GM12878 (cell line): ENCODE measurements around the gene POTEF. TPM values are rescaled to one million over a fixed set of nuclear protein-coding genes. Genes with fewer than 3 reads are reported as not detected.

Experiments
- CBFB ChIP-seq: IDR thresholded peaks from 2 replicates; pipeline ENCODE4 v1.6.1; 2016; ENCODE audit warnings: antibody characterized with exemption, low read depth
- EP300 ChIP-seq, 2 experiments: fragments of 150-350 bp in 1 of 2; IDR thresholded peaks; 2 replicates each; pipeline ENCODE4 v1.6.1; 2011 to 2012; ENCODE audit warnings: low read depth in 2 of 2, low read length in 2 of 2, borderline replicate concordance in 1 of 2, improper control_type of control experiment in 1 of 2, inconsistent platforms in 1 of 2; ENCODE audit not compliant: control insufficient read depth in 1 of 2
- IKZF2 ChIP-seq, 2 experiments: fragments of 450-650 bp; IDR thresholded peaks; 2 replicates each; pipeline ENCODE4 v1.6.1; 2017; ENCODE audit warnings: mild to moderate bottlenecking in 2 of 2, moderate library complexity in 2 of 2
- MEF2B ChIP-seq: fragments of 450-650 bp; IDR thresholded peaks from 2 replicates; pipeline ENCODE4 v1.6.1; 2018; ENCODE audit warnings: mild to moderate bottlenecking, moderate library complexity; ENCODE audit not compliant: partially characterized antibody, poor library complexity, severe bottlenecking
- MTA2 ChIP-seq: fragments of 450-650 bp; IDR thresholded peaks from 2 replicates; pipeline ENCODE4 v1.6.1; 2016; ENCODE audit warnings: low read depth, mild to moderate bottlenecking, moderate library complexity
- RELA ChIP-seq: fragments of 450-650 bp; IDR thresholded peaks from 2 replicates; pipeline ENCODE4 v1.8.0; 2014; ENCODE audit warnings: borderline replicate concordance; ENCODE audit not compliant: partially characterized antibody
- SMARCA5 ChIP-seq: fragments of 450-650 bp; IDR thresholded peaks from 2 replicates; pipeline ENCODE4 v1.6.1; 2017; ENCODE audit warnings: mild to moderate bottlenecking
- TBL1XR1 ChIP-seq: IDR thresholded peaks from 2 replicates; pipeline ENCODE4 v1.6.1; 2012; ENCODE audit warnings: low read depth, low read length, improper control_type of control experiment
- TCF3 ChIP-seq: IDR thresholded peaks from 2 replicates; pipeline ENCODE4 v1.6.1; 2012; ENCODE audit warnings: low read depth, mild to moderate bottlenecking, low read length, borderline replicate concordance; ENCODE audit not compliant: insufficient read depth
- polyA plus RNA-seq, 11 experiments: library from polyadenylated mRNA; depleted of rRNA in 4 of 11; unstranded in 6 of 11; stranded (reverse) in 5 of 11; fragments of >200 nt; fragmentation: Nextera tagmentation in 4 of 11; fragmentation: Illumina TruSeq in 1 of 11; extraction: Ambion mirVana in 4 of 11; extraction: Trizol in 1 of 11; gene quantifications; 1 replicate in 1 of 11; 2 replicates in 10 of 11; pipeline versions ENCODE4 v1.2.1 to v1.2.3, GENCODE V29; 2011 to 2016; ENCODE audit warnings: inconsistent platforms in 2 of 11, missing spikeins in 2 of 11, low read depth in 1 of 11
- total RNA-seq, 4 experiments: library from RNA; depleted of rRNA in 3 of 4; stranded (reverse); fragments of >200 nt in 3 of 4; fragmentation: Illumina TruSeq in 1 of 4; extraction: Trizol in 1 of 4; gene quantifications; 2 replicates each; pipeline versions ENCODE4 v1.2.1 to v1.2.3, GENCODE V29; 2013 to 2021
- TF ChIP-seq, protein P1 (sequence below), 3 experiments: IDR thresholded peaks in 2 of 3; conservative IDR thresholded peaks in 1 of 3; 2 replicates each; pipeline ENCODE4 v1.5.1; 2011; ENCODE audit warnings: low read depth in 3 of 3, low read length in 3 of 3, mild to moderate bottlenecking in 3 of 3, control low read depth in 2 of 3, moderate library complexity in 2 of 3, inconsistent platforms in 1 of 3, mixed read lengths in 1 of 3; ENCODE audit not compliant: control insufficient read depth in 2 of 3, insufficient read depth in 1 of 3; ENCODE audit errors: extremely low read depth in 1 of 3
- TF ChIP-seq, protein P2 (sequence below): fragments of 450-650 bp; IDR thresholded peaks from 2 replicates; pipeline ENCODE4 v1.6.1; 2017; ENCODE audit warnings: mild to moderate bottlenecking, moderate library complexity

The POTEF gene
- total and polyA plus RNA-seq, 10 of the 15 experiments (the other 5 are each of a cell fraction or from before 2014, with no cell fraction given), result 0.03 TPM; not detected in 9

DNA sequence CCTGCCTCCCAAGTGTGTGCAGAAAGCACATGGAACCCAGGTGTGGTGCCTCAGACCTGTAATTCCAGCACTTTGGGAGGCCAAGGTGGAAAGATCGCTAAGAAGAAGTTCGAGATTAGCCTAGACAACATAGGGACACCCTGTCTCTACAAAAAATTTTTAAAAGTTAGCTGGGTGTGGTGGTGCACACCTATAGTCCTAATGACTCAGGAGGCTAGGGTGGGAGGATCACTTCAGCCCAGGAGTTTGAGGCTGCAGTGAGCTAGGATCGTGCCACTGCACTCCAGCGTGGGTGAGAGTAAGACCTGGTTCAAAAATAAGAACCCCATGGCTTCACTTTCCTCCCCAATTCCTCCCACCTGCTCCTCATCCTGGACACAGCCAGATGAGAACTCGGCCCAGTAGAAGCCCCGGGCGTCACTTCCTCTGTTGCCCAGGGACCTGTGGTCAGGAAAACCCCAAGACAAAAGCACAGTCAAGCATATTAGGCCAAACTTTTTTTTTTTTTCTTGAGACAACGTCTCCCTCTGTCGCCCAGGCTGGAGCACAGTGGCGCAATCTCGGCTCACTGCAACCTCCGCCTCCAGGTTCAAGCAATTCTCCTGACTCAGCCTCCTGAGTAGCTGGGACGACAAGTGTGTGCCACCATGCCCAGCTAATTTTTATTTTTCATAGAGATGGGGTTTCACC, 28.9 kb upstream of the POTEF start (continued):
- TF ChIP-seq MTA2 (peak; percentile 13; the same call in 1 of the 2 replicates), IKZF2 (IDR thresholded peaks at IDR 0.05) (peak; percentile 39 to 78), RELA (peak; percentile 93), SMARCA5 (peak; percentile 48; the same call in 1 of the 2 replicates), TCF3 (0 out of 2 replicates have a peak, but pooled peaks have one; percentile 17), CBFB (peak; percentile 90; the same call in 1 of the 2 replicates), TBL1XR1 (0 out of 2 replicates have a peak, but pooled peaks have one; percentile 16), MEF2B (peak; percentile 88), EP300 (IDR thresholded peaks at IDR 0.05; ENCODE audit: borderline replicate concordance in 1 of 2, control insufficient read depth in 1 of 2, low read depth in 2 of 2, low read length in 2 of 2) (0 out of 4 replicates have a peak, but pooled peaks of 1 of the 2 experiments have one; percentile 17)
- TF ChIP-seq, protein P1, sequence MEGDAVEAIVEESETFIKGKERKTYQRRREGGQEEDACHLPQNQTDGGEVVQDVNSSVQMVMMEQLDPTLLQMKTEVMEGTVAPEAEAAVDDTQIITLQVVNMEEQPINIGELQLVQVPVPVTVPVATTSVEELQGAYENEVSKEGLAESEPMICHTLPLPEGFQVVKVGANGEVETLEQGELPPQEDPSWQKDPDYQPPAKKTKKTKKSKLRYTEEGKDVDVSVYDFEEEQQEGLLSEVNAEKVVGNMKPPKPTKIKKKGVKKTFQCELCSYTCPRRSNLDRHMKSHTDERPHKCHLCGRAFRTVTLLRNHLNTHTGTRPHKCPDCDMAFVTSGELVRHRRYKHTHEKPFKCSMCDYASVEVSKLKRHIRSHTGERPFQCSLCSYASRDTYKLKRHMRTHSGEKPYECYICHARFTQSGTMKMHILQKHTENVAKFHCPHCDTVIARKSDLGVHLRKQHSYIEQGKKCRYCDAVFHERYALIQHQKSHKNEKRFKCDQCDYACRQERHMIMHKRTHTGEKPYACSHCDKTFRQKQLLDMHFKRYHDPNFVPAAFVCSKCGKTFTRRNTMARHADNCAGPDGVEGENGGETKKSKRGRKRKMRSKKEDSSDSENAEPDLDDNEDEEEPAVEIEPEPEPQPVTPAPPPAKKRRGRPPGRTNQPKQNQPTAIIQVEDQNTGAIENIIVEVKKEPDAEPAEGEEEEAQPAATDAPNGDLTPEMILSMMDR (IDR thresholded peaks at IDR 0.05 in 2 of 3, conservative IDR thresholded peaks at IDR 0.05 in 1 of 3; ENCODE audit: control insufficient read depth in 2 of 3, extremely low read depth in 1 of 3, insufficient read depth in 1 of 3, low read depth in 3 of 3, low read length in 3 of 3), result 0 out of 6 replicates have a peak, but pooled peaks have one; percentile 1 to 18 (median 9)
- TF ChIP-seq, protein P2, sequence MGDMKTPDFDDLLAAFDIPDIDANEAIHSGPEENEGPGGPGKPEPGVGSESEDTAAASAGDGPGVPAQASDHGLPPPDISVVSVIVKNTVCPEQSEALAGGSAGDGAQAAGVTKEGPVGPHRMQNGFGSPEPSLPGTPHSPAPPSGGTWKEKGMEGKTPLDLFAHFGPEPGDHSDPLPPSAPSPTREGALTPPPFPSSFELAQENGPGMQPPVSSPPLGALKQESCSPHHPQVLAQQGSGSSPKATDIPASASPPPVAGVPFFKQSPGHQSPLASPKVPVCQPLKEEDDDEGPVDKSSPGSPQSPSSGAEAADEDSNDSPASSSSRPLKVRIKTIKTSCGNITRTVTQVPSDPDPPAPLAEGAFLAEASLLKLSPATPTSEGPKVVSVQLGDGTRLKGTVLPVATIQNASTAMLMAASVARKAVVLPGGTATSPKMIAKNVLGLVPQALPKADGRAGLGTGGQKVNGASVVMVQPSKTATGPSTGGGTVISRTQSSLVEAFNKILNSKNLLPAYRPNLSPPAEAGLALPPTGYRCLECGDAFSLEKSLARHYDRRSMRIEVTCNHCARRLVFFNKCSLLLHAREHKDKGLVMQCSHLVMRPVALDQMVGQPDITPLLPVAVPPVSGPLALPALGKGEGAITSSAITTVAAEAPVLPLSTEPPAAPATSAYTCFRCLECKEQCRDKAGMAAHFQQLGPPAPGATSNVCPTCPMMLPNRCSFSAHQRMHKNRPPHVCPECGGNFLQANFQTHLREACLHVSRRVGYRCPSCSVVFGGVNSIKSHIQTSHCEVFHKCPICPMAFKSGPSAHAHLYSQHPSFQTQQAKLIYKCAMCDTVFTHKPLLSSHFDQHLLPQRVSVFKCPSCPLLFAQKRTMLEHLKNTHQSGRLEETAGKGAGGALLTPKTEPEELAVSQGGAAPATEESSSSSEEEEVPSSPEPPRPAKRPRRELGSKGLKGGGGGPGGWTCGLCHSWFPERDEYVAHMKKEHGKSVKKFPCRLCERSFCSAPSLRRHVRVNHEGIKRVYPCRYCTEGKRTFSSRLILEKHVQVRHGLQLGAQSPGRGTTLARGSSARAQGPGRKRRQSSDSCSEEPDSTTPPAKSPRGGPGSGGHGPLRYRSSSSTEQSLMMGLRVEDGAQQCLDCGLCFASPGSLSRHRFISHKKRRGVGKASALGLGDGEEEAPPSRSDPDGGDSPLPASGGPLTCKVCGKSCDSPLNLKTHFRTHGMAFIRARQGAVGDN, result peak; percentile 72
